Measurements from ENCODE around the gene KCNMB4. TPM values are rescaled to one million over a fixed set of nuclear protein-coding genes. Genes with fewer than 3 reads are reported as not detected.

KCNMB4 gene
- polyA plus RNA-seq, 4 donors, result 14.9 to 30.2 (median 24.6) TPM

Other genes starting within 250 kb of the KCNMB4 start
- 100 to 1,000 TPM; 108 to 137 (median 125) TPM for gene CNOT2, start 122.9 kb upstream of the KCNMB4 start, polyA plus RNA-seq (ENCODE audit: insufficient read length in 4 of 4)

Data from left renal cortex interstitium (tissue), 4 donors.